Spleen (tissue), 7 donors: ENCODE measurements around the gene TRAPPC2B.

Experiments
- CTCF ChIP-seq, 11 experiments: fragments of 200-600 bp in 7 of 11; fragments of 450-650 bp in 4 of 11; sonication (generic) in 4 of 11; IDR thresholded peaks in 8 of 11; conservative IDR thresholded peaks in 3 of 11; 1 replicate in 7 of 11; 2 replicates in 4 of 11; pipeline versions ENCODE4 v1.4.0 to v1.8.0; 2016 to 2021; ENCODE audit warnings: antibody characterized with exemption in 11 of 11, inconsistent platforms in 4 of 11, mild to moderate bottlenecking in 1 of 11
- POLR2AphosphoS5 ChIP-seq, 3 donors: sonication (generic); formaldehyde crosslinking; IDR thresholded peaks; one replicate each; pipeline ENCODE4 v1.5.1; 2017; ENCODE audit warnings: antibody characterized with exemption in 3 of 3
- donor health status: DM: no; HTN: no; CAD: no; lungs with moderate emphysema.
- donor health status: DM: no; HTN: no; CAD: no.
- donor health status: DM: no; HTN: no; CAD: no.

GRCh38 chr19:57357406-57357805 lies 5.9 kb upstream of the TRAPPC2B start:
- TF ChIP-seq CTCF (IDR thresholded peaks at IDR 0.05 in 8 of 11, conservative IDR thresholded peaks at IDR 0.05 in 3 of 11) (no peak), POLR2AphosphoS5 (IDR thresholded peaks at IDR 0.05) (no peak)
